ENCODE results near the gene TGM3.

DNA sequence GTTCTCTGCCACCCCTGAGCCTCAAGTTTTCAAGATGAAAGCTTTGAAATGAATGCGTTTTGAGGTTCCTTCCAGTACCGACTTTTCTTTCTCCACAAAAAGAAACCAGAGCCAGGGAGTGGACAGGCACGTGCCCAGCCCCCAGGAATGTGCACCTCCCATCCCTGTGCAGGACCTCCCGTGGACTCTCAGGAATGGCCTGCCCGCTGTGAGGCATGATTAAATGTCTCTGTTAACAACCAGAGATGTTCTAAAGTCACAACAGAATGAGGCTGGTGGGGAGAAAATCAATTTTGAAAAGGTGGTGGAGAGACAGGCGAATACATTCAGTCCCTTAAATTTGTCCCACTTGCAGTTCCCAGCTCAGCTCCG lies 1.5 kb downstream of the TGM3 start:
- TF ChIP-seq ZNF274 (IDR thresholded peaks at IDR 0.05; ENCODE audit: low read length) (no peak), ZNF274 (tag by site-specific recombination; IDR thresholded peaks at IDR 0.05; ENCODE audit: borderline replicate concordance) (no peak), ELK4 (IDR thresholded peaks at IDR 0.05; ENCODE audit: borderline replicate concordance, low read depth, low read length) (no peak), MEIS1 (CRISPR knock-in tag; IDR thresholded peaks at IDR 0.05; ENCODE audit: borderline replicate concordance) (no peak), ZNF24 (tag by site-specific recombination; IDR thresholded peaks at IDR 0.05) (no peak), ZNF146 (tag by site-specific recombination; IDR thresholded peaks at IDR 0.05) (no peak), HOXC10 (CRISPR knock-in tag; IDR thresholded peaks at IDR 0.05) (no peak), ZNF132 (tag by site-specific recombination; IDR thresholded peaks at IDR 0.05; ENCODE audit: borderline replicate concordance) (no peak), ZNF670 (tag by site-specific recombination; IDR thresholded peaks at IDR 0.05; ENCODE audit: low read depth) (no peak), ZNF768 (tag by site-specific recombination; IDR thresholded peaks at IDR 0.05) (no peak), ZEB2 (tag by site-specific recombination; IDR thresholded peaks at IDR 0.05) (no peak)
- TF ChIP-seq, protein P1, sequence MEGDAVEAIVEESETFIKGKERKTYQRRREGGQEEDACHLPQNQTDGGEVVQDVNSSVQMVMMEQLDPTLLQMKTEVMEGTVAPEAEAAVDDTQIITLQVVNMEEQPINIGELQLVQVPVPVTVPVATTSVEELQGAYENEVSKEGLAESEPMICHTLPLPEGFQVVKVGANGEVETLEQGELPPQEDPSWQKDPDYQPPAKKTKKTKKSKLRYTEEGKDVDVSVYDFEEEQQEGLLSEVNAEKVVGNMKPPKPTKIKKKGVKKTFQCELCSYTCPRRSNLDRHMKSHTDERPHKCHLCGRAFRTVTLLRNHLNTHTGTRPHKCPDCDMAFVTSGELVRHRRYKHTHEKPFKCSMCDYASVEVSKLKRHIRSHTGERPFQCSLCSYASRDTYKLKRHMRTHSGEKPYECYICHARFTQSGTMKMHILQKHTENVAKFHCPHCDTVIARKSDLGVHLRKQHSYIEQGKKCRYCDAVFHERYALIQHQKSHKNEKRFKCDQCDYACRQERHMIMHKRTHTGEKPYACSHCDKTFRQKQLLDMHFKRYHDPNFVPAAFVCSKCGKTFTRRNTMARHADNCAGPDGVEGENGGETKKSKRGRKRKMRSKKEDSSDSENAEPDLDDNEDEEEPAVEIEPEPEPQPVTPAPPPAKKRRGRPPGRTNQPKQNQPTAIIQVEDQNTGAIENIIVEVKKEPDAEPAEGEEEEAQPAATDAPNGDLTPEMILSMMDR (tag by site-specific recombination; IDR thresholded peaks at IDR 0.05): no peak
- TF ChIP-seq, protein P2, sequence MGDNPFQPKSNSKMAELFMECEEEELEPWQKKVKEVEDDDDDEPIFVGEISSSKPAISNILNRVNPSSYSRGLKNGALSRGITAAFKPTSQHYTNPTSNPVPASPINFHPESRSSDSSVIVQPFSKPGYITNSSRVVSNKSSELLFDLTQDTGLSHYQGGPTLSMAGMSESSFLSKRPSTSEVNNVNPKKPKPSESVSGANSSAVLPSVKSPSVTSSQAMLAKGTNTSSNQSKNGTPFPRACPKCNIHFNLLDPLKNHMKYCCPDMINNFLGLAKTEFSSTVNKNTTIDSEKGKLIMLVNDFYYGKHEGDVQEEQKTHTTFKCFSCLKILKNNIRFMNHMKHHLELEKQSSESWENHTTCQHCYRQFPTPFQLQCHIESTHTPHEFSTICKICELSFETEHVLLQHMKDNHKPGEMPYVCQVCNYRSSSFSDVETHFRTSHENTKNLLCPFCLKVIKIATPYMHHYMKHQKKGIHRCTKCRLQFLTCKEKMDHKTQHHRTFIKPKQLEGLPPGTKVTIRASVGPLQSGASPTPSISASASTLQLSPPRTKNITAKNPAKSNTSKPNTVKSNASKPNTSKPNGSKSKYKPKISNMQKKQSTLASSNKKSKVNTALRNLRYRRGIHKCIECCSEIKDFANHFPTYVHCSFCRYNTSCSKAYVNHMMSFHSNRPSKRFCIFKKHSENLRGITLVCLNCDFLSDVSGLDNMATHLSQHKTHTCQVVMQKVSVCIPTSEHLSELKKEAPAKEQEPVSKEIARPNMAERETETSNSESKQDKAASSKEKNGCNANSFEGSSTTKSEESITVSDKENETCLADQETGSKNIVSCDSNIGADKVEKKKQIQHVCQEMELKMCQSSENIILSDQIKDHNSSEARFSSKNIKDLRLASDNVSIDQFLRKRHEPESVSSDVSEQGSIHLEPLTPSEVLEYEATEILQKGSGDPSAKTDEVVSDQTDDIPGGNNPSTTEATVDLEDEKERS (tag by site-specific recombination; IDR thresholded peaks at IDR 0.05): no peak
- TF ChIP-seq, protein P3, sequence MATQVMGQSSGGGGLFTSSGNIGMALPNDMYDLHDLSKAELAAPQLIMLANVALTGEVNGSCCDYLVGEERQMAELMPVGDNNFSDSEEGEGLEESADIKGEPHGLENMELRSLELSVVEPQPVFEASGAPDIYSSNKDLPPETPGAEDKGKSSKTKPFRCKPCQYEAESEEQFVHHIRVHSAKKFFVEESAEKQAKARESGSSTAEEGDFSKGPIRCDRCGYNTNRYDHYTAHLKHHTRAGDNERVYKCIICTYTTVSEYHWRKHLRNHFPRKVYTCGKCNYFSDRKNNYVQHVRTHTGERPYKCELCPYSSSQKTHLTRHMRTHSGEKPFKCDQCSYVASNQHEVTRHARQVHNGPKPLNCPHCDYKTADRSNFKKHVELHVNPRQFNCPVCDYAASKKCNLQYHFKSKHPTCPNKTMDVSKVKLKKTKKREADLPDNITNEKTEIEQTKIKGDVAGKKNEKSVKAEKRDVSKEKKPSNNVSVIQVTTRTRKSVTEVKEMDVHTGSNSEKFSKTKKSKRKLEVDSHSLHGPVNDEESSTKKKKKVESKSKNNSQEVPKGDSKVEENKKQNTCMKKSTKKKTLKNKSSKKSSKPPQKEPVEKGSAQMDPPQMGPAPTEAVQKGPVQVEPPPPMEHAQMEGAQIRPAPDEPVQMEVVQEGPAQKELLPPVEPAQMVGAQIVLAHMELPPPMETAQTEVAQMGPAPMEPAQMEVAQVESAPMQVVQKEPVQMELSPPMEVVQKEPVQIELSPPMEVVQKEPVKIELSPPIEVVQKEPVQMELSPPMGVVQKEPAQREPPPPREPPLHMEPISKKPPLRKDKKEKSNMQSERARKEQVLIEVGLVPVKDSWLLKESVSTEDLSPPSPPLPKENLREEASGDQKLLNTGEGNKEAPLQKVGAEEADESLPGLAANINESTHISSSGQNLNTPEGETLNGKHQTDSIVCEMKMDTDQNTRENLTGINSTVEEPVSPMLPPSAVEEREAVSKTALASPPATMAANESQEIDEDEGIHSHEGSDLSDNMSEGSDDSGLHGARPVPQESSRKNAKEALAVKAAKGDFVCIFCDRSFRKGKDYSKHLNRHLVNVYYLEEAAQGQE (tag by site-specific recombination; IDR thresholded peaks at IDR 0.05): no peak
- TF ChIP-seq, protein P4, sequence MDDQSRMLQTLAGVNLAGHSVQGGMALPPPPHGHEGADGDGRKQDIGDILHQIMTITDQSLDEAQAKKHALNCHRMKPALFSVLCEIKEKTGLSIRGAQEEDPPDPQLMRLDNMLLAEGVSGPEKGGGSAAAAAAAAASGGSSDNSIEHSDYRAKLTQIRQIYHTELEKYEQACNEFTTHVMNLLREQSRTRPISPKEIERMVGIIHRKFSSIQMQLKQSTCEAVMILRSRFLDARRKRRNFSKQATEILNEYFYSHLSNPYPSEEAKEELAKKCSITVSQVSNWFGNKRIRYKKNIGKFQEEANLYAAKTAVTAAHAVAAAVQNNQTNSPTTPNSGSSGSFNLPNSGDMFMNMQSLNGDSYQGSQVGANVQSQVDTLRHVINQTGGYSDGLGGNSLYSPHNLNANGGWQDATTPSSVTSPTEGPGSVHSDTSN (CRISPR knock-in tag; IDR thresholded peaks at IDR 0.05): no peak

Measured in HEK293 (cell line).